ENCODE measurements around the gene ZBTB47.

The ZBTB47 gene

DNA sequence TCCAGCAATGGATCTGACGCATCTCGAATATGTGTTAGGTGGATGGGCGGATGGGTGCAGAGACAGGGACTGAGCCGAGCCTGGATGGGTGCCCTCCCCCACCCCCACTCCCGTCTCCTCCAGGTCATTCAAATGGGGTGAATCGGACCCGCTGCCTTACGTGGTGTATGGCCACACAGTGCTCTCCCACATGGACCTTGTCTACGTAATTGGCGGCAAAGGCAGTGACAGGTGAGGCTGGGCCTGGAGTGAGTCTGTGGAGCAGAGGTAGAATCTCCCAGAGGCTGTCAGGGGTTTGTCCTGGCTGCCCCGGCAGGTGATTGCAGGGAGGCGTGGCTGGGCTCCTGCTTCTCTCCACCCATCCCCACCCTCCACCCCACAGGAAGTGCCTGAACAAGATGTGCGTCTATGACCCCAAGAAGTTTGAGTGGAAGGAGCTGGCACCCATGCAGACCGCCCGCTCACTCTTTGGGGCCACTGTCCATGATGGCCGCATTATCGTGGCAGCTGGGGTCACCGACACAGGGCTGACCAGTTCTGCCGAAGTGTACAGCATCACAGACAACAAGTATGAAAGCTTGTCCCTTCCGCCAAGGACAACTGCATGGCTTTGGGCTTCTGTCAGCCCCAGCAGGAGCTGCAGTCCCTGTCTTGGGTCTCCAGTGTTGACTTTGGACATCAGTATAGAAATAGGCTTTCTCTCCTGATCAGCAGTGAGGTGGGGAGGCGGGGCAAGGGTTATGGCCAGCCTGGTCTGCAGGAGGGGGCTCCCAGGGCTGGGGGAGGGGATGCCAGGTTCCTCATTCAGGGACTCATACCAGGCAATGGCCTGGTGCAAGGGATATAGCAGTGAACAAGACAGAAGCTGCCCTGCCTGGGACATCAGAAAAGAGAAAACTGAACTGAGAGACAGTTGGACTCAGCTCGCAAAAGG, 35.3 kb downstream of the ZBTB47 start:
- H3K4me3 ChIP-seq (ENCODE audit: severe bottlenecking), result no peak overlapping the region
- H3K27ac ChIP-seq (ENCODE audit: poor library complexity, severe bottlenecking), result no peak overlapping the region
- TF ChIP-seq, protein P1, sequence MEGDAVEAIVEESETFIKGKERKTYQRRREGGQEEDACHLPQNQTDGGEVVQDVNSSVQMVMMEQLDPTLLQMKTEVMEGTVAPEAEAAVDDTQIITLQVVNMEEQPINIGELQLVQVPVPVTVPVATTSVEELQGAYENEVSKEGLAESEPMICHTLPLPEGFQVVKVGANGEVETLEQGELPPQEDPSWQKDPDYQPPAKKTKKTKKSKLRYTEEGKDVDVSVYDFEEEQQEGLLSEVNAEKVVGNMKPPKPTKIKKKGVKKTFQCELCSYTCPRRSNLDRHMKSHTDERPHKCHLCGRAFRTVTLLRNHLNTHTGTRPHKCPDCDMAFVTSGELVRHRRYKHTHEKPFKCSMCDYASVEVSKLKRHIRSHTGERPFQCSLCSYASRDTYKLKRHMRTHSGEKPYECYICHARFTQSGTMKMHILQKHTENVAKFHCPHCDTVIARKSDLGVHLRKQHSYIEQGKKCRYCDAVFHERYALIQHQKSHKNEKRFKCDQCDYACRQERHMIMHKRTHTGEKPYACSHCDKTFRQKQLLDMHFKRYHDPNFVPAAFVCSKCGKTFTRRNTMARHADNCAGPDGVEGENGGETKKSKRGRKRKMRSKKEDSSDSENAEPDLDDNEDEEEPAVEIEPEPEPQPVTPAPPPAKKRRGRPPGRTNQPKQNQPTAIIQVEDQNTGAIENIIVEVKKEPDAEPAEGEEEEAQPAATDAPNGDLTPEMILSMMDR (IDR thresholded peaks at IDR 0.05; ENCODE audit: poor library complexity, severe bottlenecking), result no peak
- no peak for ATAC-seq (ENCODE audit: low read depth)
- peak; percentile 31 for DNase-seq (ENCODE audit: low spot score)
- peaks cover 4% of the 10 kb centered on the region for H3K4me1 ChIP-seq (ENCODE audit: insufficient read depth, poor library complexity, severe bottlenecking)
- no peaks in the 10 kb centered on the region for H3K9me3 ChIP-seq (ENCODE audit: severe bottlenecking)
- H3K27me3 ChIP-seq (ENCODE audit: insufficient read depth, poor library complexity, severe bottlenecking), result peaks cover 19% of the 10 kb centered on the region
- H3K36me3 ChIP-seq (ENCODE audit: low read depth), result no peaks in the 10 kb centered on the region

DNA sequence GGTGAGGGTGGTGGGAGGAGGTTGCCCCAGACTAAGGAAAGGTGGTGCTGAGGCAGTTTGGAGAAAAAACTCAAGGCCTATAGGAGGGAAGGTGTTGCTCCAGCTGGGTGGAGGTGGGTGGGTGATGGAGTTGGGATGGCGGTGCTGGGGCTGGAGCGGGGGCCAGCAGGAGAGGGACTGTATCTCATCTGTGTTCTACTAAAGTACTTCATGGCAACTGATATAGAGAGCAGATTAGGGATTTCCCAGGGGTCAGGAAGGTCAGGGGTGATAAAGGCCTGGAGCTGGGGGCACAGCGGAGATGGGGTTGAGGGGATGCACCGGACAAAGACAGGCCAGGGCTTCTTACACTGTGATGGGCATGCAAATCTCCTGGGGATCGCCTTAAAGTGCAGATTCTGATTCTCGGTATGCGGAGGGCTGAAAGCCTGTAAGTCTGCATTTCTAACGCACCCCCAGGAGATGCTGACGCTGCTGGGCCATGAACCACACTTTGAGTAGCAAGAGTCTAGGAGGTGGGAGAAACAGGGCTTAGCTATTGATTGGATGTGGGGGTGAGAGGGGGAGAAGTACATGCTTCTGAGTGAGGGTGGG, 36.0 kb downstream of the ZBTB47 start:
- H3K9me3 ChIP-seq (ENCODE audit: severe bottlenecking), result no peaks in the 10 kb centered on the region
- no peak overlapping the region for H3K27ac ChIP-seq (ENCODE audit: poor library complexity, severe bottlenecking)
- ATAC-seq (ENCODE audit: low read depth), result no peak
- peak; percentile 14 for DNase-seq (ENCODE audit: low spot score)
- H3K36me3 ChIP-seq (ENCODE audit: low read depth), result no peaks in the 10 kb centered on the region
- TF ChIP-seq, protein P1 (IDR thresholded peaks at IDR 0.05; ENCODE audit: poor library complexity, severe bottlenecking), result no peak
- peaks cover under 1% of the 10 kb centered on the region for H3K4me1 ChIP-seq (ENCODE audit: insufficient read depth, poor library complexity, severe bottlenecking)
- peaks cover 19% of the 10 kb centered on the region for H3K27me3 ChIP-seq (ENCODE audit: insufficient read depth, poor library complexity, severe bottlenecking)
- H3K4me3 ChIP-seq (ENCODE audit: severe bottlenecking), result no peak overlapping the region

GRCh38 chr3:42690191-42690590, 36.7 kb downstream of the ZBTB47 start:
- H3K27me3 ChIP-seq (ENCODE audit: insufficient read depth, poor library complexity, severe bottlenecking), result peaks cover 17% of the 10 kb centered on the region
- no peak for ATAC-seq (ENCODE audit: low read depth)
- no peak for DNase-seq (ENCODE audit: low spot score)
- TF ChIP-seq, protein P1 (IDR thresholded peaks at IDR 0.05; ENCODE audit: poor library complexity, severe bottlenecking), result no peak
- H3K4me3 ChIP-seq (ENCODE audit: severe bottlenecking), result no peak overlapping the region
- no peaks in the 10 kb centered on the region for H3K36me3 ChIP-seq (ENCODE audit: low read depth)
- no peak overlapping the region for H3K27ac ChIP-seq (ENCODE audit: poor library complexity, severe bottlenecking)
- H3K9me3 ChIP-seq (ENCODE audit: severe bottlenecking), result no peaks in the 10 kb centered on the region
- no peaks in the 10 kb centered on the region for H3K4me1 ChIP-seq (ENCODE audit: insufficient read depth, poor library complexity, severe bottlenecking)

DNA sequence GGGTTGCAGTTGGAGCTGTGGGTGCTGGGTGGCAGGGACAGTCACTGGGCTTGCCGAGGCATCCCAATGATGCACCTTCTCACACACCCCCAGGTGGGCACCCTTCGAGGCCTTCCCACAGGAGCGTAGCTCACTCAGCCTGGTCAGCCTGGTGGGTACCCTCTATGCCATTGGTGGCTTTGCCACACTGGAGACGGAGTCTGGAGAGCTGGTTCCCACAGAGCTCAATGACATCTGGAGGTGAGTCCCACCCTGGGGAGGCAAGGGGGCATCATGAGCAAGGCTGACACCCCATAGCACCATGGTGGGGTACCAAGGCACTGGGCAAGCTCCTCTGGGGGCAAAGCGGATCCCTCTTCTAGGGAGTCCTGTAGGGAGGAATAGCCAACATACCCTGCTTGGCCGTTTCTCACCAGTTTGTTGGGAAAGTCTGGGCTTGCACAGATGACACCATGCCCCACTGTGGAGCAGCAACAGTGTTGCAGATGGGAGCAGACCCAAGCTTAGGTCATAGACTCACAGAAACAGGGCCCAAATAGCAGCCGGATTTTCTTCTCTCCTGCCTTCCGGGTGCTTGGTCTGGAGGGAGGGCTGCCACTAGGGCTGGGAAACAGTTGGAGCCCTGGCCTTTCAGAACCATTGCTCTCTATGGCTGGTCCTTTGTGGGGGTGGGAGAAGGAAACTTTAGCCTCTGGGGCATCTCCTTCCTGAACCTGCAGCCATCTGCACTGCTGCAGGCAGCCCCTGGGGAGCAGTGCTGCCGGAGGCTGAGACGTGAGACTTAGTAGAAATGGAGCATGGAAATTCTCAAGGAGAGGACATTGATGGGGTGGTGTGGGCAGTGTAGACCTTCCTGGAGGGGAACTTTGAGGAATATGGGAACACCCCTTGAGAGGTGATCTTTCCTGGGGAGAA, 37.5 kb downstream of the ZBTB47 start:
- H3K9me3 ChIP-seq (ENCODE audit: severe bottlenecking), result no peaks in the 10 kb centered on the region
- no peak overlapping the region for H3K27ac ChIP-seq (ENCODE audit: poor library complexity, severe bottlenecking)
- H3K36me3 ChIP-seq (ENCODE audit: low read depth), result no peaks in the 10 kb centered on the region
- H3K27me3 ChIP-seq (ENCODE audit: insufficient read depth, poor library complexity, severe bottlenecking), result peaks cover 9% of the 10 kb centered on the region
- TF ChIP-seq, protein P1 (IDR thresholded peaks at IDR 0.05; ENCODE audit: poor library complexity, severe bottlenecking), result no peak
- H3K4me3 ChIP-seq (ENCODE audit: severe bottlenecking), result no peak overlapping the region
- DNase-seq (ENCODE audit: low spot score) (no peak), ATAC-seq (ENCODE audit: low read depth) (no peak; the same call in 2 of the 3 replicates)
- H3K4me1 ChIP-seq (ENCODE audit: insufficient read depth, poor library complexity, severe bottlenecking), result no peaks in the 10 kb centered on the region
